HG03432 (cell line): ENCODE results near the gene ING4.

Source experiments
- ATAC-seq: cut with Tn5 transposase; IDR thresholded peaks from one replicate; pipeline ENCODE4 v1.9.1; 2021; ENCODE audit warnings: mild to moderate bottlenecking, moderate library complexity; ENCODE audit not compliant: unreplicated experiment

Gene ING4

GRCh38 chr12:6638305-6638704 lies 24.6 kb downstream of the ING4 start:
- no peak for ATAC-seq

GRCh38 chr12:6635856-6636531 lies 26.9 kb downstream of the ING4 start, which contains the start of gene LPAR5:
TSS of gene LPAR5 (minus strand) at chr12:6635959. CDS start at chr12:6621248, 14,711 bp downstream.
- peak; percentile 53 for ATAC-seq

GRCh38 chr12:6635375-6635855 lies 27.5 kb downstream of the ING4 start:
- peak; percentile 42 for ATAC-seq

- peak; percentile 54 for ATAC-seq
Measured at GRCh38 chr12:6632026-6632983, 30.6 kb downstream of the ING4 start.

- no peak for ATAC-seq
Measured at GRCh38 chr12:6631549-6631961, 31.4 kb downstream of the ING4 start.

- ATAC-seq, result no peak
Measured at GRCh38 chr12:6630736-6631135, 32.2 kb downstream of the ING4 start.

- no peak for ATAC-seq
Measured at GRCh38 chr12:6627616-6628015, 35.3 kb downstream of the ING4 start.

GRCh38 chr12:6626654-6627283 lies 36.1 kb downstream of the ING4 start:
- ATAC-seq, result no peak

- no peak for ATAC-seq
Measured at GRCh38 chr12:6620885-6621274, 42.0 kb downstream of the ING4 start.

- ATAC-seq, result no peak
Measured at GRCh38 chr12:6620137-6620884, 42.6 kb downstream of the ING4 start.

GRCh38 chr12:6618483-6619225 lies 44.3 kb downstream of the ING4 start:
- ATAC-seq, result no peak

GRCh38 chr12:6615802-6616201 lies 47.1 kb downstream of the ING4 start:
- no peak for ATAC-seq

- ATAC-seq, result no peak
Measured at GRCh38 chr12:6614513-6615172, 48.3 kb downstream of the ING4 start.

GRCh38 chr12:6613776-6614512 lies 49.0 kb downstream of the ING4 start:
- no peak for ATAC-seq

- ATAC-seq, result no peak
Measured at GRCh38 chr12:6613015-6613775, 49.7 kb downstream of the ING4 start.

GRCh38 chr12:6612652-6613014 lies 50.3 kb downstream of the ING4 start:
- ATAC-seq, result no peak

GRCh38 chr12:6612247-6612646 lies 50.7 kb downstream of the ING4 start:
- no peak for ATAC-seq
